ENCODE measurements around the gene FAT4.

Gene FAT4

GRCh38 chr4:125314676-125315575 is at the start of gene FAT4:
Gene FAT4 (plus strand): TSS chr4:125314955. CDS start chr4:125316412, 1,457 bp downstream.
- no peaks in the 10 kb centered on the region for H3K9me3 Mint-ChIP-seq
- no peak within 1 kb of the TSS for H3K27ac Mint-ChIP-seq
- H3K36me3 Mint-ChIP-seq (ENCODE audit: low read depth), result no peaks in the 10 kb centered on the region
- H3K27me3 Mint-ChIP-seq, result peaks cover 79% of the 10 kb centered on the region
- DNase-seq, result peak; percentile 53
- peak within 1 kb of the TSS; percentile 80 for H3K4me3 Mint-ChIP-seq
- H3K4me1 Mint-ChIP-seq (ENCODE audit: low read depth), result peaks cover 39% of the 10 kb centered on the region

DNA sequence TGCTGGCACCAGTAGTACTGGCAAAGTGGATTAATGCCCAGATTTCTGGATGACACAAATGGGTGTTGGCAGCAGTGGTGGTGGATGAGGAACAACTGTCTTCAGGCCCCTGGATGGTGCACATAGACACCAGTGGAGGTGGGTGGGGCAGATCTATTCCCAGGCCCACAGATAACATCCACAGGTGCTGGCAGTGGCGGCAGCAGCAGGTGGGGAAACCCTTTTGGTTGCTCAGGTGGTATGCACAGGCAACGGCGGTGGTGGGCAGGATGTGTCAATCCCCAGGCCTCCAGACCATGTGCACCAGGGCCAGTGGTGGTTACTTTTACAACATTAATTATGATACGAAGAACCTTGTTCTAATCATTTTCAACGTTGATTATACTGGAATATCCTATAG is 48.9 kb upstream of the FAT4 start:
- no peaks in the 10 kb centered on the region for H3K4me1 Mint-ChIP-seq (ENCODE audit: low read depth)
- no peak overlapping the region for H3K27ac Mint-ChIP-seq
- H3K4me3 Mint-ChIP-seq, result no peak overlapping the region
- no peak for DNase-seq
- H3K9me3 Mint-ChIP-seq, result no peaks in the 10 kb centered on the region
- no peaks in the 10 kb centered on the region for H3K36me3 Mint-ChIP-seq (ENCODE audit: low read depth)
- no peaks in the 10 kb centered on the region for H3K27me3 Mint-ChIP-seq

DNA sequence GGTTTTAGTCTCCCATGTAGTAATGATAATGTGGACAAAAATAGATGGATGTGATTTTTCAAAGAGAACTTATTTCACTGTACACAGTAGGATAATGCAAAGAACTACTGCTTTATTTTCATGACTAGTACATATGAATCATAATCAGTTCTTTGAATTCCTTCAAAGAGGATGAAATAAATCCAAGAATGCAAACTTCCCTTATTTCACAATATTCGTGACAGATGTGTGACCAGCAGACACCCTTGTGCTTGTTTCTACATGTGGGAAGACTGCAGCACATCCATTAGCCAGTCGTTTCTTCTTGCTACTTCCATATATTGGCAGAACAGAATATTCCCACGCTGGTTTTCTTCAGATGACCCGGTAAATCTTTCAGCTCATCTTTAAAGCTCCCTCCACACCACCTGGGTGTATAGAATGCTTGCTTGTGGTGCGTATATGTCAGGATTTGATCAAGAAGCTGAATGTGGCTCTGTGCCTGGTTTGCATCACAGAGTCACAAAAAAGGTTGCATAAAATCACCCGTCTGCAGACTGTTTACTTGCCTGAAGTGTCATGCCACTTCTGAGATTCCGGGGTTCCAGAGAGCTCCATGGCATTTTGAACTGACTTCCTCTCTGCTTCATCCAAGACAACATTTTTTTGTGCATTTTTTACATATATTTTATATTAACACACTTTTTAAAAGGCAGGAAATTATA is 47.7 kb upstream of the FAT4 start:
- DNase-seq, result no peak
- Mint-ChIP-seq H3K4me1 (ENCODE audit: low read depth) (no peaks in the 10 kb centered on the region), H3K9me3 (no peaks in the 10 kb centered on the region), H3K36me3 (ENCODE audit: low read depth) (no peaks in the 10 kb centered on the region), H3K4me3 (no peak overlapping the region), H3K27me3 (no peaks in the 10 kb centered on the region), H3K27ac (no peak overlapping the region)

- H3K36me3 Mint-ChIP-seq (ENCODE audit: low read depth), result no peaks in the 10 kb centered on the region
- no peak overlapping the region for H3K4me3 Mint-ChIP-seq
- H3K9me3 Mint-ChIP-seq, result no peaks in the 10 kb centered on the region
- no peaks in the 10 kb centered on the region for H3K27me3 Mint-ChIP-seq
- no peaks in the 10 kb centered on the region for H3K4me1 Mint-ChIP-seq (ENCODE audit: low read depth)
- H3K27ac Mint-ChIP-seq, result no peak overlapping the region
- no peak for DNase-seq
These were observed 47.1 kb upstream of the FAT4 start for GRCh38 chr4:125267630-125268029.

GRCh38 chr4:125268068-125268755 is 46.5 kb upstream of the FAT4 start:
- Mint-ChIP-seq H3K4me1 (ENCODE audit: low read depth) (no peaks in the 10 kb centered on the region), H3K27me3 (no peaks in the 10 kb centered on the region)

DNA sequence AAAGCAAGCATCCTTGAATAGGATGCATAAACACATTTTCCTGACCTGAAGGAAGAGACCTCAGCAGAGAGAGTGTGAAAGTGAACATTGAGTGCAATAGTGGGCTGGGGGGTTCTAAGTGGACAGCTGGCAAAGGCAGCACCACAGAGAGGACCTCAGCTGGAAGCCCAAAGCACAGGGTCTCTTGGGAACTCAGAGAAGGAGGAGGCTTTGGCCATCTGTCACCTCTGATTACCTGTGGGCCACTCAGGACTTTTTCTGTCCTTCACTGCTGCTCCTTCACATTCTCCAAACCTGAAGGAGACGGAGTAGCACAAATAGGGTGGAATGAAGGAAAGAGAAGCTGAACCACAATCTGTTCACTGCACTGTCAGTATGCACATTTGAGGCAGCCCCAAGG is 37.9 kb upstream of the FAT4 start:
- H3K36me3 Mint-ChIP-seq (ENCODE audit: low read depth), result no peaks in the 10 kb centered on the region
- no peaks in the 10 kb centered on the region for H3K4me1 Mint-ChIP-seq (ENCODE audit: low read depth)
- DNase-seq, result no peak
- H3K9me3 Mint-ChIP-seq, result no peaks in the 10 kb centered on the region
- H3K27me3 Mint-ChIP-seq, result no peaks in the 10 kb centered on the region
- H3K27ac Mint-ChIP-seq, result no peak overlapping the region
- H3K4me3 Mint-ChIP-seq, result no peak overlapping the region

More at GRCh38 chr4:125268068-125268755, 46.5 kb upstream of the FAT4 start:
- no peak overlapping the region for H3K27ac Mint-ChIP-seq
- no peaks in the 10 kb centered on the region for H3K36me3 Mint-ChIP-seq (ENCODE audit: low read depth)
- H3K4me3 Mint-ChIP-seq, result no peak overlapping the region
- DNase-seq, result no peak
- no peaks in the 10 kb centered on the region for H3K9me3 Mint-ChIP-seq

DNA sequence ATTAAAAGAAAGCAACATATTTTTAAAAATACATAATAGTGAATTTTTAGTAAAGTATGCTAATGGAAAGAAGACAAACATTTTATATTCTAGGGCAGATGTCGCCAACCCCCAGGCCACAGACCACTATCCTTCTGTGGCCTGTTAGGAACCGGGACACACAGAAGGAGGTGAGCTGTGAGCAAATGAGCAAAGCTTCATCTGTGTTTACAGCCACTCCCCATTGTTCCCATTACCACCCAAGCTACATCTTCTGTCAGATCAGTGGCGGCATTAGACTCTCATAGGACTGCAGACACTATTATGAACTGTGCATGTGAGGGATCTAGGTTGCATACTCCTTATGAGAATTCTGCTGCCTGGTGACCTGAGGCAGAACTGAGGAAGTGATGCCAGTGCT is 37.0 kb upstream of the FAT4 start:
- DNase-seq, result no peak
- Mint-ChIP-seq H3K27ac (no peak overlapping the region), H3K4me3 (no peak overlapping the region), H3K36me3 (ENCODE audit: low read depth) (no peaks in the 10 kb centered on the region), H3K4me1 (ENCODE audit: low read depth) (no peaks in the 10 kb centered on the region), H3K27me3 (no peaks in the 10 kb centered on the region), H3K9me3 (no peaks in the 10 kb centered on the region)

DNA sequence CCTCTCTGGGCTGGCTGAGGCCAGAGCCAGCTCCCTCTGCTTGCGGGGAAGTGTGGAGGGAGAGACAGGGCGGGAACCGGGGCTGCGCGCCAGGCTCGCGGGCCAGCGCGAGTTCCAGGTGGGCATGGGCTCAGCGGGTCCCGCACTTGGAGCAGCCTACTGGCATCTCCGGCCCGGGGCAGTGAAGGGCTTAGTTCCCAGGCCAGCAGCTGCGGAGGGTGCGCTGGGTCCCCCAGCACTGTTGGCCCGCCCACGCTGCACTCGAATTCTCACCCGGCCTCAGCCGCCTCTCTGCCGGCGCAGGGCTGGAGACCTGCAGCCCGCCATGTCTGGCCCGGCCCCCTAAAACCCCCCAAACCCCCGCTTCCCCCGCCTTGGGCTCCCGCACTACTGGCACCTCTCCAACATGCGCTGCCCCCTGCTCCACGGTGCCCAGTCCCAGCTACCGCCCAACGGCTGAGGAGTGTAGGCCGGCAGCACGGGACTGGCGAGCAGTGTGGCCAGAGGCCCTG is 33.8 kb upstream of the FAT4 start:
- DNase-seq, result no peak

GRCh38 chr4:125283707-125284279 is 31.0 kb upstream of the FAT4 start:
- Mint-ChIP-seq H3K27ac (no peak overlapping the region), H3K27me3 (no peaks in the 10 kb centered on the region), H3K36me3 (ENCODE audit: low read depth) (no peaks in the 10 kb centered on the region), H3K4me1 (ENCODE audit: low read depth) (no peaks in the 10 kb centered on the region), H3K4me3 (no peak overlapping the region), H3K9me3 (no peaks in the 10 kb centered on the region)
- DNase-seq, result no peak

More for the DNA sequence above, 33.8 kb upstream of the FAT4 start:
- no peaks in the 10 kb centered on the region for H3K4me1 Mint-ChIP-seq (ENCODE audit: low read depth)
- no peaks in the 10 kb centered on the region for H3K9me3 Mint-ChIP-seq
- H3K27ac Mint-ChIP-seq, result no peak overlapping the region
- no peaks in the 10 kb centered on the region for H3K27me3 Mint-ChIP-seq
- no peaks in the 10 kb centered on the region for H3K36me3 Mint-ChIP-seq (ENCODE audit: low read depth)
- H3K4me3 Mint-ChIP-seq, result no peak overlapping the region

DNA sequence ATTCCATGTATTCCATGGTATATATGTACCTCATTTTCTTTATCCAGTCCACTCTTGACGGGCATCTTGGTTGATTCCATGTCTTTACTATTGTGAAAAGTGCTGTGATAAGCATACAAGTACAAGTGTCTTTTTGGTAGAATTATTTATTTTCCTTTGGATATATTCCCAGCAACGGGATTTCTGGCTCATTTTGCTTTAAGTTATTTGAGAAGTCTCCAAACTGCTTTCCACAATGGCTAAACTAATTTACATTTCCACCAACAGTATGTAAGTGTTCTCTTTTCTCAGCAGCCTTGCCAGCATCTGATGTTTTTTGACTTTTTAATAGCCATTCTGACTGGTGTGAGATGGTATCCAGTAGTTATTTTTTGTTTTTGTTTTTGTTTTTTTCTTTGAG is 17.6 kb upstream of the FAT4 start:
- no peak overlapping the region for H3K27ac Mint-ChIP-seq
- no peaks in the 10 kb centered on the region for H3K9me3 Mint-ChIP-seq
- H3K4me3 Mint-ChIP-seq, result no peak overlapping the region
- no peak for DNase-seq
- H3K27me3 Mint-ChIP-seq, result no peaks in the 10 kb centered on the region
- no peaks in the 10 kb centered on the region for H3K4me1 Mint-ChIP-seq (ENCODE audit: low read depth)
- H3K36me3 Mint-ChIP-seq (ENCODE audit: low read depth), result no peaks in the 10 kb centered on the region

DNA sequence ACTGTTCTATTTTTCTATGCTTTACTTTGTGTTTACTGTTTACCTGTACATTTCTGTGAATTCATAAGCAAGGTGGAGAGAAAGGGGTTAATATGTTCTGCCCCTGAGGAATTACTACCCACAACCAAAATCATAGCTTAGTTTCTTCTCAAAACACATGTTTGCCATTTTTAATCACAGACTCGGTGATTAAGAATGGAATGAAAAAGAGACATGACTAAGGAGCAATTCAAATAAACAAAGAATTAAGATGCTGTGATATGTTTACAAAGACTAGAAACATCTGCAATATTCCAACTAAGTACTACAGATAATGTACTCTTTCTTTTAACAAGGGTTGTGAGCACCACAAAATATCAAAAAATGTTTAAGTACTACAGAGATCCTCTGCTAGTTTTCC is 11.7 kb upstream of the FAT4 start:
- H3K27me3 Mint-ChIP-seq, result no peaks in the 10 kb centered on the region
- no peak overlapping the region for H3K27ac Mint-ChIP-seq
- H3K36me3 Mint-ChIP-seq (ENCODE audit: low read depth), result no peaks in the 10 kb centered on the region
- no peak for DNase-seq
- no peaks in the 10 kb centered on the region for H3K4me1 Mint-ChIP-seq (ENCODE audit: low read depth)
- H3K9me3 Mint-ChIP-seq, result no peaks in the 10 kb centered on the region
- H3K4me3 Mint-ChIP-seq, result no peak overlapping the region

GRCh38 chr4:125303821-125304220 is 10.9 kb upstream of the FAT4 start:
- Mint-ChIP-seq H3K27ac (no peak overlapping the region), H3K4me3 (no peak overlapping the region), H3K36me3 (ENCODE audit: low read depth) (no peaks in the 10 kb centered on the region)

GRCh38 chr4:125306112-125306511 is 8.6 kb upstream of the FAT4 start:
- Mint-ChIP-seq H3K36me3 (ENCODE audit: low read depth) (no peaks in the 10 kb centered on the region), H3K4me3 (no peak overlapping the region), H3K9me3 (no peaks in the 10 kb centered on the region), H3K27me3 (peaks cover 7% of the 10 kb centered on the region), H3K27ac (no peak overlapping the region), H3K4me1 (ENCODE audit: low read depth) (no peaks in the 10 kb centered on the region)
- DNase-seq, result no peak

More at GRCh38 chr4:125303821-125304220, 10.9 kb upstream of the FAT4 start:
- H3K27me3 Mint-ChIP-seq, result no peaks in the 10 kb centered on the region
- H3K9me3 Mint-ChIP-seq, result no peaks in the 10 kb centered on the region
- no peak for DNase-seq
- no peaks in the 10 kb centered on the region for H3K4me1 Mint-ChIP-seq (ENCODE audit: low read depth)

- H3K4me1 Mint-ChIP-seq (ENCODE audit: low read depth), result no peaks in the 10 kb centered on the region
- DNase-seq, result no peak
- peaks cover 11% of the 10 kb centered on the region for H3K27me3 Mint-ChIP-seq
- H3K27ac Mint-ChIP-seq, result no peak overlapping the region
- no peaks in the 10 kb centered on the region for H3K9me3 Mint-ChIP-seq
- H3K4me3 Mint-ChIP-seq, result no peak overlapping the region
- H3K36me3 Mint-ChIP-seq (ENCODE audit: low read depth), result no peaks in the 10 kb centered on the region
These were observed 8.2 kb upstream of the FAT4 start for GRCh38 chr4:125306533-125306932.
